ENCODE measurements around the gene UPK3B. TPM values are rescaled to one million over a fixed set of nuclear protein-coding genes. Genes with fewer than 3 reads are reported as not detected.
"Not testable (repeated sequence)": the region's sequence is repeated elsewhere in the genome, so short reads cannot be mapped to it uniquely, and the experiment has no call there.

Gene UPK3B
- total and polyA plus RNA-seq, 2 donors (not counting 3 experiments of a cell fraction or from before 2014, with no cell fraction given) = 0.77 TPM; not detected in 1

DNA sequence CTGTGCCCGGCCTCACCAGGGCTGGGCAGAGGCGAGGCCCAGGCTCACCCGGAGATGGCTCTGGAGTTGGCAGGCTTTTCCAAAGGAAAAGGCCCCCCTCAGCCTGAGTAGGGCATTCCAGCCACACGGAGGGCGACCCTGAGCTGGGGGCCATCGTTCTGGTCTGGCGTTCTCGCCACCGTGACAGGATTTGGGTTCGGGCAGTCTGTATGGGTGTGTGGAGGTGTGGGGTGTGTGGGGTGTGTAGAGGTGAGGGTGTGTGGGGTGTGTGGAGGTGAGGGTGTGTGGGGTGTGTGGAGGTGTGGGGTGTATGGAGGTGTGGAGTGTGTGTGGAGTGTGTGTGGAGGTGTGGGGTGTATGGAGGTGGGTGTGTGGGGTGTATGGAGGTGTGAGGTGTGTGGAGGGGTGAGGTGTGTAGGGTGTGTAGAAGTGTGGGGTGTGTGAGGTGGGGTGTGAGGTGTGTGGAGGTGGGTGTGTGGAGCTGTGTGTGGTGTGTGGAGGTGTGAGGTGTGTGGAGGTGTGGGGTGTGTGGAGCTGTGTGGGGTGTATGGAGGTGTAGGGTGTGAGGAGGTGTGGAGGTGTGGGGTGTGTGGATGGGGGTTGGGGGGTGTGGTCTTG, 11.7 kb upstream of the UPK3B start:
- H3K9me1 ChIP-seq (replicated peaks; ENCODE audit: control insufficient read depth, extremely low read depth, insufficient read depth, low read length); H3K9ac ChIP-seq (replicated peaks; ENCODE audit: extremely low read depth, insufficient read depth, low read length); CTCF ChIA-PET; H3K9me3 ChIP-seq (replicated peaks; ENCODE audit: control insufficient read depth, insufficient read depth, low read length); H4K20me1 ChIP-seq (replicated peaks; ENCODE audit: control insufficient read depth, extremely low read depth, insufficient read depth, low read length); intact Hi-C loops (cut with micrococcal nuclease); H3K4me3 ChIP-seq (replicated peaks in 1 of 3; ENCODE audit: insufficient read depth in 1 of 3, low read depth in 1 of 3, low read length in 3 of 3); POLR2A ChIA-PET; BruUV-seq (replicated peaks); H3K36me3 ChIP-seq (ENCODE audit: control insufficient read depth in 2 of 2, extremely low read depth in 1 of 2, insufficient read depth in 2 of 2, low read length in 2 of 2); H3K27ac ChIP-seq (ENCODE audit: insufficient read depth, low read depth, low read length); H3K27me3 ChIP-seq (ENCODE audit: control insufficient read depth in 2 of 2, insufficient read depth in 2 of 2, low read length in 2 of 2); H3K79me2 ChIP-seq (ENCODE audit: control insufficient read depth, insufficient read depth, low read length); H3K4me2 ChIP-seq (ENCODE audit: insufficient read depth, low read length); H2AFZ ChIP-seq (ENCODE audit: low read depth, low read length); H3K4me1 ChIP-seq (ENCODE audit: control insufficient read depth, extremely low read depth, insufficient read depth, low read length); DNase-seq (ENCODE audit: low read depth, low spot score); dilution Hi-C loops (cut with MboI; ENCODE audit: extremely low pct_ligation_motif_present, low sequenced_read_pairs); FAIRE-seq: not testable (repeated sequence)

DNA sequence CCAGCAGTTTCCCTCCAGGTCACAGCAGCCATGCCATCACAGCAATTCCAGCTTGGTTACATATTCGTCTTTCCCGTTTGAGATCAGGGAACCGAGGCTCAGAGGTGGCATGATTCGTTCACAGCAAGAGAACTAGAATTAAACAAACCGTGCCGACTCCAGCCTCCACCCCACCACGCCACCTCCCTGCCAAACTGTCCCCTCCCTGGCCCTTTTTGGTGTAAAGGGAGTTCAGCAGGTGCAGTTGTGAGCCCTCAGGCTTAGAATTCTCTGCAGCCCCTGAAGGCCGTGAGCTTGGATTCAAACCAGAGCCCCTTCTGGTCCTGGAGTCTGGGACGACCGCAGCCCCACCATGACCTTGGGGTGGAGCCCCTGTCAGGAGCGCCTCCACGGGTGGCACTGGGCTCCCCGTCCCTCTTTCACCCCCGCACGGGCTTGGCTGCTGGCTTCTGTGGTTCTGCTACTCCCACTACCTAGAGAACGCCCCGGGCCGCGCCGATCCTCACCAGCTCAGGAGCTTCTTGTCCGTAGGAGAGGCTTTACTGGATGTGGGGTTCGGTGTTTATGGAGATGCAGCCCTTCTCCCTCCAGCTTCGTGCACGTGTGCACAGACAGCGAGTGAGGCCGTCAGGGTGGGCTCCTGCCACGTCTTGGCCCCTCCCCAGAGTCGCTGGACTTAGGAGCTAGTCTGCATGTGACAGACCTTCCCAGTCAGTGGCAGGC, 11.0 kb upstream of the UPK3B start:
- CTCF ChIA-PET; H3K4me2 ChIP-seq (ENCODE audit: insufficient read depth, low read length); H3K36me3 ChIP-seq (ENCODE audit: control insufficient read depth in 2 of 2, extremely low read depth in 1 of 2, insufficient read depth in 2 of 2, low read length in 2 of 2); BruUV-seq (replicated peaks); intact Hi-C loops (cut with micrococcal nuclease); H3K4me1 ChIP-seq (ENCODE audit: control insufficient read depth, extremely low read depth, insufficient read depth, low read length); H3K9ac ChIP-seq (replicated peaks; ENCODE audit: extremely low read depth, insufficient read depth, low read length); H3K27ac ChIP-seq (ENCODE audit: insufficient read depth, low read depth, low read length); H3K4me3 ChIP-seq (replicated peaks in 1 of 3; ENCODE audit: insufficient read depth in 1 of 3, low read depth in 1 of 3, low read length in 3 of 3); H3K9me1 ChIP-seq (replicated peaks; ENCODE audit: control insufficient read depth, extremely low read depth, insufficient read depth, low read length); H3K9me3 ChIP-seq (replicated peaks; ENCODE audit: control insufficient read depth, insufficient read depth, low read length); H2AFZ ChIP-seq (ENCODE audit: low read depth, low read length); H4K20me1 ChIP-seq (replicated peaks; ENCODE audit: control insufficient read depth, extremely low read depth, insufficient read depth, low read length); H3K27me3 ChIP-seq (ENCODE audit: control insufficient read depth in 2 of 2, insufficient read depth in 2 of 2, low read length in 2 of 2); DNase-seq (ENCODE audit: low read depth, low spot score); dilution Hi-C loops (cut with MboI; ENCODE audit: extremely low pct_ligation_motif_present, low sequenced_read_pairs); H3K79me2 ChIP-seq (ENCODE audit: control insufficient read depth, insufficient read depth, low read length); POLR2A ChIA-PET: not testable (repeated sequence)
- FAIRE-seq = peak; percentile 18

DNA sequence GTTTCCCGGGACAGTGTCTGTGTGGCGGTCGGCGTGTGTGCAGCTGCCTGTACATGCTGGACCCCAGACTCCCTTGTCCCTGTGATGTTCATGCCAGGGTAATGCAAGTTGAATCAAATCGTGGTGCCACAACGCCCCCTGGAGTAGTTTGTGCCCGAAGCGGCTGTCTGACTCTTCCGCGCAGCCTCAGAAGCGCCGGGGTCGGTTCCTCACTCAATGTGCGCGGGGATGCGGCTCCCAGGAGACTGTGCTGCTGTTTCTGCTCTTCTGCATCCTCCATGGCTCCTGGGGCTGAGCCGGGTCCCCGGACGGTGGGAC, 10.5 kb upstream of the UPK3B start:
- H2AFZ ChIP-seq (ENCODE audit: low read depth, low read length); H3K27ac ChIP-seq (ENCODE audit: insufficient read depth, low read depth, low read length); H3K79me2 ChIP-seq (ENCODE audit: control insufficient read depth, insufficient read depth, low read length); POLR2A ChIA-PET; H3K4me2 ChIP-seq (ENCODE audit: insufficient read depth, low read length); H3K4me1 ChIP-seq (ENCODE audit: control insufficient read depth, extremely low read depth, insufficient read depth, low read length); FAIRE-seq; H3K9me1 ChIP-seq (replicated peaks; ENCODE audit: control insufficient read depth, extremely low read depth, insufficient read depth, low read length); CTCF ChIA-PET; H3K9me3 ChIP-seq (replicated peaks; ENCODE audit: control insufficient read depth, insufficient read depth, low read length); intact Hi-C loops (cut with micrococcal nuclease); BruUV-seq (replicated peaks); H3K9ac ChIP-seq (replicated peaks; ENCODE audit: extremely low read depth, insufficient read depth, low read length); DNase-seq (ENCODE audit: low read depth, low spot score); H4K20me1 ChIP-seq (replicated peaks; ENCODE audit: control insufficient read depth, extremely low read depth, insufficient read depth, low read length); dilution Hi-C loops (cut with MboI; ENCODE audit: extremely low pct_ligation_motif_present, low sequenced_read_pairs); H3K36me3 ChIP-seq (ENCODE audit: control insufficient read depth in 2 of 2, extremely low read depth in 1 of 2, insufficient read depth in 2 of 2, low read length in 2 of 2); H3K27me3 ChIP-seq (ENCODE audit: control insufficient read depth in 2 of 2, insufficient read depth in 2 of 2, low read length in 2 of 2); H3K4me3 ChIP-seq (replicated peaks in 1 of 3; ENCODE audit: insufficient read depth in 1 of 3, low read depth in 1 of 3, low read length in 3 of 3): not testable (repeated sequence)

DNA sequence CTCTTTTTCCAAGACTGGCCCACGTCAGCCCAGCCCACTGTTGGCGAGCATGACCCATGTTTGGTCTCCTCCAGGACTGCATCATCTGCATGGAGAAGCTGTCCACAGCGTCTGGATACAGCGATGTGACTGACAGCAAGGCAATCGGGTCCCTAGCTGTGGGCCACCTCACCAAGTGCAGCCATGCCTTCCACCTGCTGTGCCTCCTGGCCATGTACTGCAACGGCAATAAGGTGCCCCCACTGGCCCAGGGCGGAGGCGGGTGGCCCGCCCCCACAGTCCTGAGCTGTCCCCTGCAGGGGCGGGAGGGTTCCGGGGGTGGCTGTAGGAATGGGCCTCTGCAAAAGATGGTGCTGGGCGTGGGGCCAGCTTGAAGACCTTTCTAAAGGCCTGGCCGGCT, 8.1 kb upstream of the UPK3B start:
- DNase-seq (ENCODE audit: low read depth, low spot score); H3K9me1 ChIP-seq (replicated peaks; ENCODE audit: control insufficient read depth, extremely low read depth, insufficient read depth, low read length); intact Hi-C loops (cut with micrococcal nuclease); FAIRE-seq; H3K9me3 ChIP-seq (replicated peaks; ENCODE audit: control insufficient read depth, insufficient read depth, low read length); H3K4me2 ChIP-seq (ENCODE audit: insufficient read depth, low read length); dilution Hi-C loops (cut with MboI; ENCODE audit: extremely low pct_ligation_motif_present, low sequenced_read_pairs); H3K4me1 ChIP-seq (ENCODE audit: control insufficient read depth, extremely low read depth, insufficient read depth, low read length); H3K4me3 ChIP-seq (replicated peaks in 1 of 3; ENCODE audit: insufficient read depth in 1 of 3, low read depth in 1 of 3, low read length in 3 of 3); H3K27ac ChIP-seq (ENCODE audit: insufficient read depth, low read depth, low read length); H3K36me3 ChIP-seq (ENCODE audit: control insufficient read depth in 2 of 2, extremely low read depth in 1 of 2, insufficient read depth in 2 of 2, low read length in 2 of 2); POLR2A ChIA-PET; H2AFZ ChIP-seq (ENCODE audit: low read depth, low read length); H4K20me1 ChIP-seq (replicated peaks; ENCODE audit: control insufficient read depth, extremely low read depth, insufficient read depth, low read length); H3K27me3 ChIP-seq (ENCODE audit: control insufficient read depth in 2 of 2, insufficient read depth in 2 of 2, low read length in 2 of 2); BruUV-seq (replicated peaks); CTCF ChIA-PET; H3K9ac ChIP-seq (replicated peaks; ENCODE audit: extremely low read depth, insufficient read depth, low read length); H3K79me2 ChIP-seq (ENCODE audit: control insufficient read depth, insufficient read depth, low read length): not testable (repeated sequence)
